Retinal pigment epithelial cell (primary cell): ENCODE results near the gene CDH5.

ENCODE experiments used
- DNase-seq: peaks from one replicate; pipeline ENCODE4 v3.0.0-alpha.2; 2010; ENCODE audit warnings: low read depth
- H3K4me3 ChIP-seq: 2 replicates; pipeline ENCODE4 v1.5.1; 2011; ENCODE audit warnings: mild to moderate bottlenecking, low read length, control low read depth, moderate library complexity
- TF ChIP-seq, protein P1 (sequence below): conservative IDR thresholded peaks from 2 replicates; pipeline ENCODE4 v1.5.1; 2011; ENCODE audit warnings: low read depth, low read length, control low read depth, inconsistent platforms

The CDH5 gene

DNA sequence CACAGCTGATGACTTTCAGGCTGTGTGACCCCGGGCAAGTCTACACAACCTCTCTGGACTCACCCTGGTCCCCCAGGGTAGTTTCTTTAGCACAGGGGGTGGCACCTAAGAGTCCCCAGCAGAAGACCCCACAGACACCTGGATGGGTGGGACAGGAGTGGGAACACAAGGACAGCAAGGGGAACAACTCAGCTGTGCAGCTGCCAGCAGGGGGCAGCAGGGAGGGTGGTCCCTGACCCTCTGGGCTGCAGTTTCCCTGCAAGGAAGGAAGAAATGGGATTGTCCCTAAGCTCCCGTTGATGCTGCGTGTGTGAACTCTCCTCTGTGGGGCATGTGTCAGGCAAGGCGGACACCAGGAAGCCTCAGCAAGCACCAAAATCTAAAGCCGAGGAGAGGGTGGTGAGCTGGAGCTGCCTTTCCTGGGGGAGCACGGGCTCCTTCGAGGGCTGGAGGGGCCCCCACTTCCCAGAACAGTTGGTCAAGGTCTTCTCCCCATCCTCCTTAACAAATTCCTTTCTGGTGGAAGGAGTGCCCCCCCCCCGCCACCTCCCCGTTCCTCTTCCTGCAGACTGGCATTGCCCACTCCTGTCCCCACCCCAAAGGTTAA is 24.1 kb upstream of the CDH5 start:
- H3K4me3 ChIP-seq: no peak overlapping the region
- no peak for DNase-seq
- TF ChIP-seq, protein P1, sequence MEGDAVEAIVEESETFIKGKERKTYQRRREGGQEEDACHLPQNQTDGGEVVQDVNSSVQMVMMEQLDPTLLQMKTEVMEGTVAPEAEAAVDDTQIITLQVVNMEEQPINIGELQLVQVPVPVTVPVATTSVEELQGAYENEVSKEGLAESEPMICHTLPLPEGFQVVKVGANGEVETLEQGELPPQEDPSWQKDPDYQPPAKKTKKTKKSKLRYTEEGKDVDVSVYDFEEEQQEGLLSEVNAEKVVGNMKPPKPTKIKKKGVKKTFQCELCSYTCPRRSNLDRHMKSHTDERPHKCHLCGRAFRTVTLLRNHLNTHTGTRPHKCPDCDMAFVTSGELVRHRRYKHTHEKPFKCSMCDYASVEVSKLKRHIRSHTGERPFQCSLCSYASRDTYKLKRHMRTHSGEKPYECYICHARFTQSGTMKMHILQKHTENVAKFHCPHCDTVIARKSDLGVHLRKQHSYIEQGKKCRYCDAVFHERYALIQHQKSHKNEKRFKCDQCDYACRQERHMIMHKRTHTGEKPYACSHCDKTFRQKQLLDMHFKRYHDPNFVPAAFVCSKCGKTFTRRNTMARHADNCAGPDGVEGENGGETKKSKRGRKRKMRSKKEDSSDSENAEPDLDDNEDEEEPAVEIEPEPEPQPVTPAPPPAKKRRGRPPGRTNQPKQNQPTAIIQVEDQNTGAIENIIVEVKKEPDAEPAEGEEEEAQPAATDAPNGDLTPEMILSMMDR: peak; percentile 89

DNA sequence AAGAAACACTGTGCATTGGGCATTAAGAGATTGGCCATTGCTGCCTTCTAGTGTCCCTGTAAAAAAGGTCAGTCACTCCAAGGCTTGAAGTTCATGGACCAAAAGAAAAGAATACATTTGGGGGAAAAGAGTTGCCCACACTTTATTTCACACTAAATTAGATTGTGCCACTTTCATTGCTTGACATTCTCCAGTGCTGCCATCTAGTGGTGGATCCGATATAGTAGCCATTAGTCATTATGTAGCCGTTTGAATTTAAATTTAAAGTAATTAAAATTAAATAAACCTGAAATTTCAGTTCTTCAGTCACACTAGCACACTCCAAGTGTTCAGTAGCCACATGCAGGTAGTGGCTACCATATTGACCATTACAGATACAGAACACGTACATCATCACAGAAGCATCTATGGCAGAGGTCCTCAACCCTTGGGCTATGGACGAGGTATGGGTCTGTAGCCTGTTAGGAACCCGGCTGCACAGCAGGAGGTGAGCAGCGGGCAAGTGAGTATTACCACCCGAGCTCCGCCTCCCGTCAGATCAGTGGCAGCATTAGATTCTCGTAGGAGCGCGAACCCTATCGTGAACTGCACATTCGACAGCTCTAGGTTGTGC is 21.9 kb upstream of the CDH5 start:
- DNase-seq: no peak
- H3K4me3 ChIP-seq: no peak overlapping the region
- TF ChIP-seq, protein P1: peak; percentile 72

DNA sequence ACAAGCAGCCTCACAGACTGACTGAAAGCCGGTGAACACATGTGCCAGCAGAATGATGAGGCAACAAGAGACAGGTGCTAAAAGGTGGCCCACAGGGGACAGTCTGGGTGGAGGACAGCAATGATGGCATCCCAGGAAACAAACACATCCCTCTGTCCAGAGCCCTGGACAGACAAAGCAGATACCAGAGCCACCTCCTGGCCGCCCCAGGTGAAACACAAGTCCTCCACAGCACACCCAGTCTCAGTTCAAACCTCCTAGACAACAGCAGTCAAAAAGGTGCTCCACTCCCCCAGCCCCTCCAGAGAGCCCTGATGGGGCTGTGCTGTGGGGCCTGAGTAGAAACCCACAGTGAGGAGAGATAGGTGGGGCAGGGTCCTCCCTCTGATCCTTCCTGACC is 20.3 kb upstream of the CDH5 start:
- H3K4me3 ChIP-seq: no peak overlapping the region
- no peak for DNase-seq
- TF ChIP-seq, protein P1: no peak

DNA sequence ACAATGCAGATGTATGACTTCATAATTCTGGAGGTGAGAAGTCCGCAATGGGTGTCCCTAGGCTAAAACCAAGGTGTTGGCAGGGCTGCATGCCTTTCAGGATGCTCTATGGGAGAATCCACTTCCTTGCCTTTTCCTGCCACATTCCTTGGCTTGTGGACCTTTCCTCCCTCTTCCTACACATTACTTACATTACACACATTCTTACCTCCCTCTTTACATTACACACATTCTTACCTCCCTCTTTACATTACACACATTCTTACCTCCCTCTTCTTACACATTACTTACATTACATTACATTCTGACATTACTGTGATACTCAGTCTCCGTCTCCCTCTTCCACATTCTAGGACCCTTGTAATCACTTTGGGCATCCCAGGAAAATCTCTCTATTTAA is 14.2 kb upstream of the CDH5 start:
- H3K4me3 ChIP-seq: no peak overlapping the region
- DNase-seq: no peak
- TF ChIP-seq, protein P1: no peak

DNA sequence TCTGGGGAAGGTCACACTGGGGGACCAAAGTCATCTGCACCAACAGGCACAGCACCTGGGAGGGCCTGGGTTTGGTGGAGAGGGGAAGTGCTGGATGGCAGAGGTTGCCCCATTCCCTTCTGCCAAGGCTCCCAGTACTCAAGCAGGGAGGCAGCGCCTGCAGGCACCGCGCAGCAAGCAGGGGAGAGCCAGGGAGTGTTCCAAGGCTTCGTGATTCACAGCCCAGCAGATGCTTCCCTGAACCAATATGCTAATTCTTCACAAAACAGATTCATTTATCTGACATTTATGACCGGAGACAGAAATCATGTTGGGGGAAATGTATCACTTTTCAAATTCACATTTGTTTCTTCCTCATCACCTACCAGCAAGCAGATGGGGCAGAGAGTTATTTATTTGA is 13.4 kb upstream of the CDH5 start:
- TF ChIP-seq, protein P1: no peak
- H3K4me3 ChIP-seq: no peak overlapping the region
- no peak for DNase-seq

DNA sequence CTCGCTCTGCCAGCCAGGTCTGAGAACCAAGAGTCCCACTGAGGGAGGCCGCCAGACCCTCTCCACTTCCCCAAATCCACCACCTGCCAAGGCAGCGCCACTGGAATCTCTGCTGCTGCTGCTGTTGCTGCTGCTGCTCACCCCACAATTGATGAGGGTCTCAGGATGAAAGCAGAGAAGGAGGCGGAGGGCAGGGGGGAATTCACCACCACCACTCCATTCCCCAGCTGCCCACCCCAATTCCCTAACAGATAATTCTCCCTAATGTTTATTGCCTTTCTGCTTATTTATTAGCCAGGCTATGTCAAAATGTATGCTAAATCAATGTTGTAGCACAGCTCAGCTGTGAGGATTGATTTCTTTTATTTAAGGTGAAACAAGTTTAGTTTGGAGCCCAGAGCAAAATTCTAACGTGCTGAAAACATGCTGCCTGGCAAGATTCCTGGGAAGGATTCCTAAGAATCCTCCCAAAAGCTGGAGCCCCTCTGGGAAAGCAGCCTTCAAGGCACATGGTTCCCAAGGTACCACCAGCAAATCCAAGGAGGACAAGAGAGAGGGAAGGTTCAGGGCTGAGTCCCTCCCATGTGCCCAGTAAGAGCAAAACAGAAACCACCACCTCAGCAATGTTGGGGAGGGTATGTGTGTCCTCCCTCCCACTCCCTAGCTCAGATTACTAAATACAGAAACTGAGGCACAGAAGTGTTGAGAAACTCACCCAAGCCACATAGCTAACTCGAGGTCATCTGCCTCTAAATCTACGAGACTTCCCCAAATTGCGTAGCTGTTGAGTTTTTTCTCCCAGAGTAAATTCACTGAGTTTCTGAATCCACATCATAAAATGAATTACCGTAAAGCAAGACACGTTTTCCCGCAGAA is 12.2 kb upstream of the CDH5 start:
- TF ChIP-seq, protein P1: no peak
- H3K4me3 ChIP-seq: no peak overlapping the region

DNA sequence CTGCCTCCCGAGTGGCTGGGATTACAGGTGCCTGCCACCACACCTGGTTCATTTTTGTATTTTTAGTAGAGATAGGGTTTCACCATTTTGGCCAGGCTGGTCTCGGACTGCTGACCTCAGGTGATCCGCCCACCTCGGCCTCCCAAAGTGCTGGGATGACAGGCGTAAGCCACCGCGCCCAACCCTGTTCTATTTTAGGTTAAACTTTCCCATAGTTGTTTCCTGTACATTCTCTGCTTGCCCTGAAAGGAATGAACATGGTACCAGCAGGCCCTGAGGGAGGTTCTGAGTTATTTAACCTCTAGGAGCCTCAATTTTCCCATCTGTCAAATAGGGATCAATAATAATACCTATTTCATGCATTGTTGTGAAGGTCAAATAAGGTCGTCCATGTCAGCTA is 11.0 kb upstream of the CDH5 start:
- TF ChIP-seq, protein P1: no peak
- DNase-seq: no peak
- H3K4me3 ChIP-seq: no peak overlapping the region

More for the DNA sequence above, 12.2 kb upstream of the CDH5 start:
- DNase-seq: no peak
